HG03354 (cell line): ENCODE data around the gene UNC80.

Source experiments
- ATAC-seq: cut with Tn5 transposase; IDR thresholded peaks from one replicate; pipeline ENCODE4 v1.9.1; 2021; ENCODE audit warnings: mild to moderate bottlenecking; ENCODE audit not compliant: unreplicated experiment, poor library complexity, severe bottlenecking

The UNC80 gene

DNA sequence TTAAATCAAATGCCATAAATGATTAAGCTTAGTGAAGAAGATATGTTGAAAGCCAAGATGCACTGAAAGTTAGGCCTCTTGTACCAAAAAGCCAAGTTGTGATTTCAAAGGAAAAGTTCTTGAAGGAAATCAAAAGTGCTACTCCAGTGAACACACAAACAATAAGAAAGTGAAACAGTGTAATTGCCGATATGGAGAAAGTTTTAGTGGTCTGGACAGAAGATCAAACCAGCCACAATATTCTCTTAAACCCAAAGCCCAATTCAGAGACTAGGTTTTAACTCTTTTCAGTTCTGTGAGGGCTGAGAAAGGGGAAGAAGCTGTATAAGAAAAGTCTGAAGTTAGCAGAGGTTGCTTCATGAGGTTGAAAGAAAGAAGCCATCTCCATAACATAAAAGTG, 129.0 kb downstream of the UNC80 start:
- ATAC-seq, result no peak

GRCh38 chr2:209901172-209901571, 129.5 kb downstream of the UNC80 start:
- no peak for ATAC-seq

DNA sequence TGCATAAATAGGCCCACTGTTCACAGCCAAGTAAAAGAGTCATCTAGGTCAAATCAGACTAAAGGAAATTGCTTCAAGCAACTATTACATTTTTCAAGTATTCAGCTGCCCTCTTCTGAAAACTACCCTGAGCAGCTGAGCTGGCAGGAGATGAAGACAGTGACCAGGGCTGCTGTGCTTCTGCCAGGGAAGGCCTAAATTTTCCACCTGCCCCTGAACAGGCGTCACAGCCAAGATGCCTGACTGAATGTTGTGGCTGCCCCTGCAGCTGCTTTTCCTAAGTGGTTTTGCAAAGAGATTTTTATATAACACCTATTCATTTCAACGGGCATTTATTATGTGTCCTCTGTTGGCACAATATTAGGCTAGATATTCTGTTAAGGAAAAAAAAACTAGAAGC, 134.1 kb downstream of the UNC80 start:
- ATAC-seq, result no peak

- ATAC-seq, result no peak
These were observed 136.1 kb downstream of the UNC80 start for GRCh38 chr2:209907746-209908145.

GRCh38 chr2:209908511-209908910, 136.9 kb downstream of the UNC80 start:
- ATAC-seq, result no peak

- ATAC-seq, result no peak
These were observed 139.9 kb downstream of the UNC80 start for GRCh38 chr2:209911486-209911885.

DNA sequence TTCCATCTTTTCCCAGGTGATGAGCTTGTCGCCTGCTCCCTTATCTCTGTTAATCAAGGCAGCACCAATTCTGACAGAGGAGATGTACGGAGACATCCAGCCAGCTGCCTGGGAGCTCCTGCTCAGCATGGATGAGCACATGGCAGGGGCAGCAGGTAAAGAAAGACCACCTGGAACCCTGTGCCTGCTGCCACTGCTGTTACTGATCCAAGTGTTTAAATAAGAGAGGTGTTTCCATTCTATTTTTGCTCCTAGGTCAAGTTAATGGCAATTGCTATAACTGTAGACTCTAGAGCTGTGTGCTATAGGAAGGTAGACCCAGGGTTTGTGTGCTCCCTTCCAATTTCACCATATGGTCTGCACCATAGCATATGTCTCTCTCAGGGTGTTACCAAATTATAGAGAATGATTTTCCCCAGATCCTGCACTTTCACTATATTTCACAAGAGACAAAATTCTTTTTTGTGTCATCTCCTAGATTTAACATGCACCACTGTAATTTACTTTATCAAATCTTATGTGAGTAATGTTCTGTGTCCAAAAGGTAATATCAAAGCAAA, 142.2 kb downstream of the UNC80 start:
- ATAC-seq, result no peak

- ATAC-seq, result no peak
These were observed 145.6 kb downstream of the UNC80 start for GRCh38 chr2:209917154-209917771.

GRCh38 chr2:209918251-209918650, 146.6 kb downstream of the UNC80 start:
- no peak for ATAC-seq

GRCh38 chr2:209922116-209922515, 150.5 kb downstream of the UNC80 start:
- ATAC-seq, result no peak

GRCh38 chr2:209929369-209929768, 157.7 kb downstream of the UNC80 start:
- no peak for ATAC-seq

DNA sequence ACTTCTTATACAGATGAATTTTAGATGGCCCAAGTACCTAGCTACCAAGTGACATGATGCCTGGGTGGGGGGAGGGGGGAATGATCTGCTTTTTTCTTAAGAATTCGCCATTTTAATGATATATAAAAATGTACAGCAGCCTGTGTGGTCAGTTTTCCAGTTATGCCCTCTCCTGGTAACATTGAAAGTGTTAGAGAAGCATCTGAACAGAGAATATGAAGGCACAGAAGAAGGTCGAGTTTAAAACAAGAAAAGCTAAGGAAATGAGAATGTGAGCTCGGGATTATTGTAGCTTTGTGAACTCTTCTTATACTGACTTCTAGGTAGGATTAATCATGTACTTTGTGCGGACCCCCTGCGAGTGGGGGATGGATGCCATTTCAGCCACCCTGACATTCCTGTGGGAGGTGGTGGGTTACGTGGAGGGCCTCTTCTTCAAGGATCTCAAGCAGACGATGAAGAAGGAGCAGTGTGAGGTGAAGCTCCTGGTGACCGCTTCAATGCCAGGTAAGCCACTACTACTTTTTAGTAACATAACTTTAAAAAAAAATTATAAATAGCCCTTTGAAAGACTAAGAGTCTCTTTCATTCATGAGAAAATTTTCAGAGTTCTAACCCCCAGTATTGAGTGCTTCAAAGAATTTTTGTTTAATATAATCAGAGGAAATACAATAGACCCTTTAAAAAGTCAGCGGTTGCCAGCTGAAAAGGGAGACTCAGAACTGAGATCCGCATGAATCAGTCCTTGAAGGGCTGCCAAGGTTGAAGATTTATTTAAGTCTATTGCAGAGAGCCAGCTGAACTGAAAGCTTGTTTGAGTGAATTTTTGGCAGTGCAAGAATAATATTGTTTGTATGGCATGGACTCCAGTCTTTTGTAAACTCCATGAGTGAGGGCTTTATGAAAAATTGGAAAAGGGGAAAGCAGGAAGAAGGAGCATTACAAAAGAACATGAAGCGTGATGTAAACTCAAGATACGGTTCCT, 162.2 kb downstream of the UNC80 start:
- ATAC-seq, result no peak

GRCh38 chr2:209936106-209936666, 164.6 kb downstream of the UNC80 start:
- no peak for ATAC-seq

DNA sequence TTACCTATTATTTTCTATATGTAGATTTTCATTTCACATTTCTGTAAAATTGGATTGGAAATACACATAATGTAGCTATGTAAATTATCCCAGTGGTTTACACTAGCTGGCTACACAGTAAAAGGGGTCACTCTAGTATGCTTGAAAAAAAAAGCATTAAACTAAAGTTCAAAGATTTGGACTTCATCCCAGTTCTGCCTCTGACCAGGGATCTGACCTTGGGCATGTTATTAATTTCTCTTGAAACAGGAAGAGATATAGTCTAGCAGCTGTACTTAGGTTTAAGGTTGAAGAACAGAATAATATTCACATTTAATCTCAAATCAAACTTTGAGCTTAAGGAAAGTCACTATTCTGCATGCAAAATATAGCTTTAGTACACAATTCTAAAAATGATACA, 166.3 kb downstream of the UNC80 start:
- ATAC-seq, result no peak

DNA sequence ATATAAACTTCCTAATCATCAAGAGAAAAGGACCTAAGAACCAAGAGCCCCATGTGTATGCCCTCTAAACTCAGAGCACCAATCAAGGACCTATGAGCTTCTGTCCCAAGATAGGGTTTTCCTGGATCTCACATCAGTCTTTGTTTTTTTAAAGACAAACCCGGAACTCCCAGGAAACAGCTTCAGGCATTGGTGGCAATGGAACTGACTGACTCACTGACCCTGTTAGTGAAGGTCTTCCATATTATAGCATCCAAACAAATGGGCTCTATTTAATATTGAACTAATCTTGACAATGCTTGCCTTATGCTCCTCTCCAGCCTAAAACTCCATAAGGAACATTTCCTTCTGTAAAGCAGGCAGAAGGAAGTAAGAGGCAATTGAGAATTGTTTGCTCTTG, 167.3 kb downstream of the UNC80 start:
- no peak for ATAC-seq

DNA sequence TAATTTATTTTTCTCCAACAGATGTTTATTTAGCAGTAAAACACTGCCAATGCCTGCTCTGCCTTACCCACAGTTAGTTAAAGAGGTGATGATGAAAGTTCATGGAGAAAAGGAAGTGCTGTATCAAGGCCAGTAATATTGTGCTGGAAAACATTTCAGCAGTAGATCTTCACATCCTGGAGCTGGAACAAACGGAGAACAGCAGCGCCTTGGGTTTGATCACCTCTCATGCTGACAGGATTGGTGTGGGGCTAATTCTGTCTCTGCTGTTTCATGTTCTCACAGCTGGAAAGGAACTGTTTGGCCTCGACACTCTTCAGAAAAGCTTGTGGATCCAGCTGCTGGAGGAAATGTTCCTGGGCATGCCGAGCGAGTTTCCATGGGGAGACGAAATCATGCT, 169.3 kb downstream of the UNC80 start:
- ATAC-seq, result no peak

DNA sequence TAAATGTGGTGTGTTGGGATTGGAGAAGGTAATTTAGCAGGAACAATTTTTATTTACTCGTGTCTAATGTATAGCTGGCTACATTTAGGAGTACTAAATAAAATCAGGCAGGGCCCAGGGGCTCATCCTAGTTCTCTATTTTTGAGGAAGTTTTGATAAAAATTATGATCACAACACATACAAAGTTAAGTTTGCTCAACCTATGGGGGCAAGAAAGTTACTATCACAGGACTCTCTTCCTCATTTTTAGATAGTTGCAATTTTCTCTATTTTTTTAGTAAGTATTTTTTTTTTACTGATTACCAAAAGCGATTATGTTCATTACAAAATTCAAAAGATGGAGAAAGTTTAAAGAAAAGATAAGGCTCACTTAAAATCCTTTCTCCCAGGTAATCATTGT, 170.8 kb downstream of the UNC80 start:
- no peak for ATAC-seq

DNA sequence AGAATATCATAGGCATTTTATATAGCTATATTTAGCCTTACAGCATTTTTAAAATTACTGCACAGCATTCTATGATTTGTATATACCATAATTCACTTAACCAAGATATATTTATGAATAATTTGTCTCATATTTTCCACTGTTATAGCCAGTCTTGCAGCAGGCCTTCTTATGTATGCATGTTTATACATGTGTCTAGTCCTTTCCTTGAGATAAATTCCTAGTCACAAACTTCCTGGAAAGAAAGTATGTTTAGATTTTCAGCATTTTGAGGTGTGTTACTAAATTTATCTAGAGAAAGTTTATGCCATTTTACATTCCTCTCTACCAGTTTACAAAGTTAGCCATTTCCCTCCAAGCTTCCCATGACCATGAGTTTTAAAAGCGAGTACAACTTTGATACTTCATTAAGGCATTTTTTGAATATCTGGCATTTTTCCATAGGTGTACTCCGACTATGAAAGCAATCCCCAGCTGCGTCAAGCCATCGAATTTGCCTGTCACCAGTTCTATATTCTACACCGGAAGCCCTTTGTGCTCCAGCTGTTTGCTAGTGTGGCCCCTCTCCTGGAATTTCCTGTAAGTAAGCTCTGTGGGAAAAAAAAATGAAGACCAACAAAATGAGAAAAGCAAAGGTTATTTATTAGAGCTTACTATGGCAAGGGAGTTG, 171.4 kb downstream of the UNC80 start:
- ATAC-seq, result no peak

DNA sequence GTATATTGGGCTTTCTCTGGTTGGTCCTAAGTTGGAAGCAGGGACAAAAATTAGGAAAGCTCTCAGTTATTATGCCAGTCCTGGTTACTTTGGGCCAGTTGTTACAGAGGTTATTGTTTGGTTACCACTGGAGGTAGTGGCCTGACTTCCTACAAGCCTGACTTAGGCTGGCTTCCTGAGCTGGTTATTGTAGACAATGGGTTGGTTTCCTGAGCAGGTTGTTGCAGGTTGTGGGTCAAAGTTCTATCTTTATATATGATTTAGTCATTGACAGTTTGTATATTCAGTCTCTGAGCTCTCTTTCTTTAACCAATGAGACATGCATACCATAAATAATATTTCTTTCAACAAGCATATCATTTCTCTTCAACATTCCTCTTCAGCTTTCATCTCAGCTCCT, 172.1 kb downstream of the UNC80 start:
- ATAC-seq, result no peak

DNA sequence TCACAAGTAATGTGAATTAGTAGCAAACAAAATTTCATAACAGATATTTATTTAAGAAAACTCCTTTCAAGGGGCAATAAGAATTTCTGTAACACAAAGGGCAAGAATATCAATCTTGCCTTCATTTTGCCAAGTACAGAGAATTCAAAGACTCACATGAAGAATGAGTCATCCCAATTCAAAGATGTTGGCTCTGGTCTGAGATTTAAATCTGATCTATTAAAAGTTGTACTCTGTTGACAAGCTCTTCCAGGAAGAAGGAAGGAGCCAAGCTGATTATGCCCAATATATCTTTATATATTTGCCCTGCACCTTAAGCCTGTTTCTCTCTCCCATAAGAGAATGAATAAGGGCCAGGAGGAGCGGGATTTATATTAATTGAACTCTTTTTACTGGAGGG, 174.9 kb downstream of the UNC80 start:
- no peak for ATAC-seq
